Gastrocnemius medialis (tissue), 4 donors: ENCODE data around the gene MRGPRX3. TPM values are rescaled to one million over a fixed set of nuclear protein-coding genes. Genes with fewer than 3 reads are reported as not detected.

Experiments
- ATAC-seq, 2 donors: fragments of 150-250 bp; one replicate each; pipeline ENCODE4 v1.9.1; 2016
- DNase-seq, 2 donors: peaks; one replicate each; pipeline ENCODE4 v3.0.0-alpha.2; 2019
- H3K27ac ChIP-seq, 4 donors: fragments of 200-600 bp; sonication (generic); 1 replicate in 1 of 4; 2 replicates in 3 of 4; pipeline ENCODE4 v1.5.1; 2016 to 2018; ENCODE audit warnings: mild to moderate bottlenecking in 2 of 4, moderate library complexity in 1 of 4
- H3K27me3 ChIP-seq, 3 donors: fragments of 200-600 bp; sonication (generic) in 2 of 3; 1 replicate in 1 of 3; 2 replicates in 2 of 3; pipeline versions ENCODE4 v1.5.1 to v1.6.0; 2016 to 2019; ENCODE audit warnings: mild to moderate bottlenecking in 1 of 3, moderate library complexity in 1 of 3
- H3K36me3 ChIP-seq, 2 donors: fragments of 200-600 bp; sonication (generic) in 1 of 2; one replicate each; pipeline ENCODE4 v1.5.1; 2017 to 2018
- H3K4me1 ChIP-seq, 2 donors: fragments of 200-600 bp; sonication (generic) in 1 of 2; one replicate each; pipeline ENCODE4 v1.5.1; 2016 to 2017; ENCODE audit warnings: mild to moderate bottlenecking in 2 of 2
- H3K4me3 ChIP-seq, 4 donors: fragments of 200-600 bp; sonication (generic) in 3 of 4; 1 replicate in 1 of 4; 2 replicates in 3 of 4; pipeline ENCODE4 v1.5.1; 2016 to 2019; ENCODE audit warnings: mild to moderate bottlenecking in 2 of 4
- H3K9me3 ChIP-seq, 3 donors: fragments of 200-600 bp; sonication (generic) in 2 of 3; 1 replicate in 1 of 3; 2 replicates in 2 of 3; pipeline ENCODE4 v1.5.1; 2016 to 2019
- POLR2A ChIP-seq, 2 donors: fragments of 450-650 bp; IDR thresholded peaks; one replicate each; pipeline ENCODE4 v1.6.1; 2017; ENCODE audit warnings: antibody characterized with exemption in 2 of 2, mild to moderate bottlenecking in 2 of 2, moderate library complexity in 2 of 2
- in situ Hi-C, 4 donors: fragments of 200-750 bp; cut with MboI; loops; one replicate each; pipeline versions ENCODE4 v1.15.0 to v1.8.0; 2017; ENCODE audit warnings: low sequenced_read_pairs in 4 of 4
- intact Hi-C: fragments of 100-400 bp; cut with DNase I; formaldehyde crosslinking; loops from one replicate; pipeline ENCODE4 v1.15.1; 2023; ENCODE audit warnings: low total_unique reads
- total RNA-seq, 4 donors: library from RNA; depleted of rRNA; stranded (reverse); fragments of >200 nt; gene quantifications; one replicate each; pipeline versions ENCODE4 v1.1.0 to v1.2.3, GENCODE V29; 2016
- TF ChIP-seq, protein P1 (sequence below), 5 experiments: fragments of 450-650 bp in 3 of 5; fragments of 200-600 bp in 2 of 5; sonication (generic) in 2 of 5; IDR thresholded peaks in 4 of 5; conservative IDR thresholded peaks in 1 of 5; 1 replicate in 4 of 5; 2 replicates in 1 of 5; pipeline ENCODE4 v1.5.1; 2016 to 2019; ENCODE audit warnings: antibody characterized with exemption in 5 of 5, mild to moderate bottlenecking in 3 of 5, moderate library complexity in 3 of 5

The MRGPRX3 gene
- total RNA-seq, 4 donors from 2014 or later: not detected

GRCh38 chr11:18173225-18173866 lies 41.0 kb downstream of the MRGPRX3 start:
- Histone ChIP-seq H3K27me3 (peaks cover 0 to 5% (median 0%) of the 10 kb centered on the region in 3 donors), H3K4me1 (no peaks in the 10 kb centered on the region), H3K27ac (no peak overlapping the region), H3K9me3 (no peaks in the 10 kb centered on the region), H3K36me3 (no peaks in the 10 kb centered on the region), H3K4me3 (no peak overlapping the region)
- DNase-seq (no peak), ATAC-seq (no peak)
- TF ChIP-seq, protein P1, sequence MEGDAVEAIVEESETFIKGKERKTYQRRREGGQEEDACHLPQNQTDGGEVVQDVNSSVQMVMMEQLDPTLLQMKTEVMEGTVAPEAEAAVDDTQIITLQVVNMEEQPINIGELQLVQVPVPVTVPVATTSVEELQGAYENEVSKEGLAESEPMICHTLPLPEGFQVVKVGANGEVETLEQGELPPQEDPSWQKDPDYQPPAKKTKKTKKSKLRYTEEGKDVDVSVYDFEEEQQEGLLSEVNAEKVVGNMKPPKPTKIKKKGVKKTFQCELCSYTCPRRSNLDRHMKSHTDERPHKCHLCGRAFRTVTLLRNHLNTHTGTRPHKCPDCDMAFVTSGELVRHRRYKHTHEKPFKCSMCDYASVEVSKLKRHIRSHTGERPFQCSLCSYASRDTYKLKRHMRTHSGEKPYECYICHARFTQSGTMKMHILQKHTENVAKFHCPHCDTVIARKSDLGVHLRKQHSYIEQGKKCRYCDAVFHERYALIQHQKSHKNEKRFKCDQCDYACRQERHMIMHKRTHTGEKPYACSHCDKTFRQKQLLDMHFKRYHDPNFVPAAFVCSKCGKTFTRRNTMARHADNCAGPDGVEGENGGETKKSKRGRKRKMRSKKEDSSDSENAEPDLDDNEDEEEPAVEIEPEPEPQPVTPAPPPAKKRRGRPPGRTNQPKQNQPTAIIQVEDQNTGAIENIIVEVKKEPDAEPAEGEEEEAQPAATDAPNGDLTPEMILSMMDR (IDR thresholded peaks at IDR 0.05 in 4 of 5, conservative IDR thresholded peaks at IDR 0.05 in 1 of 5): no peak
- no peak for TF ChIP-seq POLR2A (IDR thresholded peaks at IDR 0.05)
- in situ Hi-C loops (no loop called here), intact Hi-C loops (no loop called here)

Other genes starting within 250 kb of the MRGPRX3 start
- gene SERGEF, start 119.5 kb upstream of the MRGPRX3 start, total RNA-seq: 10 to 100 TPM; 11.8 to 34.7 (median 24.5) TPM
- under 1 TPM; 0.07 to 0.51 (median 0.10) TPM for gene TPH1, start 86.3 kb upstream of the MRGPRX3 start, total RNA-seq
- gene SAAL1, start 26.5 kb upstream of the MRGPRX3 start, total RNA-seq: 10 to 100 TPM in 1 of 4 donors, 1 to 10 TPM in 3; 3.0 to 16.1 (median 4.4) TPM
- not detected for gene MRGPRX4, start 40.3 kb downstream of the MRGPRX3 start, total RNA-seq
- 1 to 10 TPM in 2 of 4 donors, not detected in 2; 2.5 to 3.9 TPM for gene SAA4, start 104.2 kb downstream of the MRGPRX3 start, total RNA-seq
- gene SAA2, start 116.1 kb downstream of the MRGPRX3 start, total RNA-seq: 10 to 100 TPM in 3 of 4 donors, 1 to 10 TPM in 1; 2.0 to 67.5 (median 42.8) TPM
- gene SAA1, start 133.7 kb downstream of the MRGPRX3 start, total RNA-seq: 100 to 1,000 TPM in 2 of 4 donors, 10 to 100 TPM in 1, 1 to 10 TPM in 1; 5.7 to 145 (median 89.3) TPM
- gene HPS5, start 189.6 kb downstream of the MRGPRX3 start, total RNA-seq: 10 to 100 TPM in 2 of 4 donors, 1 to 10 TPM in 2; 5.3 to 13.1 (median 9.7) TPM
- gene GTF2H1, start 190.0 kb downstream of the MRGPRX3 start, total RNA-seq: 10 to 100 TPM; 30.9 to 45.6 (median 33.2) TPM